NCI-H226 (cell line): ENCODE measurements around the gene PTPN14.
"Not testable (repeated sequence)": the region's sequence is repeated elsewhere in the genome, so short reads cannot be mapped to it uniquely, and the experiment has no call there.

ENCODE experiments used
- DNase-seq: peaks from one replicate; pipeline ENCODE4 v3.0.0-alpha.2; 2015

PTPN14 gene

GRCh38 chr1:214551436-214552173 lies at the start of gene PTPN14:
PTPN14 (minus strand) TSS chr1:214551602; CDS start chr1:214464803, 86,799 bp downstream.
- DNase-seq: peak; percentile 82

DNA sequence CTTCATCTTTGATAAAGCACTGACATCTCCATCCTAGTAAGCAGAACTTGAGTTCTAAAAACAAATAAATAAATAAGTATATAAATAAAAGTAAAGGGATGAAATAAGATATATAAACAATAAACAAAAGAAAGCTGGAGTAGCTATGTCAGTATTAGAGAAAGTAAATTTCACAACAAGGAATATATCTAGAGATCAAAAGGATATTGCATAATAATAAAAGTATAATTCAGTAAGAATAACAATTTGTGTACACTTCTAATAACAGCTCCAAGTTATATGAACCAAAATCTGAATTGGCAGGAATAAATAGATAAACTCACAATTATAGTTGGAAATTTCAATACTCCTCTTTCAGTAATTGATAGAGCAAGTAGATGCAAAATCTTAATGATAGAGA lies 41.8 kb upstream of the PTPN14 start:
- DNase-seq: no peak

GRCh38 chr1:214591918-214592317 lies 40.5 kb upstream of the PTPN14 start:
- not testable (repeated sequence) for DNase-seq

DNA sequence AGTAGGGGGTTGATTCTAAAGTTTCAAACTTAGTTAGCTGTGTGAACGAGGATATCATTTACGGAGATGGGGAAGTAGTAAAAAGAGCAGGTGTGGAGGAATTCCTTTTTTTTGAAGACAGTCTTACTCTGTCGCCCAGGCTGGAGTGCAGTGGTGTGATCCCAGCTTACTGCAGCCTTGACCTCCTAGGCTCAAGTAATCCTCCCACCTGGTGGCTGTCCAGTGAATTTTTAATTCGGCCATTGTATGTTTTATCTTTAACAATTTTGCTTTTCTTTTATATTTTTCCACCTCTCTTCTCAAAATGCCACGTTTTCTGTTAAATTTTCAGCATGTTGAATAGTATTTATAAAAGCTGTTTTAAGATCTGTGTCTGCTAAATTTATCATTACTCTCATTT lies 39.3 kb upstream of the PTPN14 start:
- no peak for DNase-seq

- no peak for DNase-seq
These were observed 37.7 kb upstream of the PTPN14 start for GRCh38 chr1:214588963-214589597.

- no peak for DNase-seq
These were observed 35.8 kb upstream of the PTPN14 start for GRCh38 chr1:214587165-214587564.

DNA sequence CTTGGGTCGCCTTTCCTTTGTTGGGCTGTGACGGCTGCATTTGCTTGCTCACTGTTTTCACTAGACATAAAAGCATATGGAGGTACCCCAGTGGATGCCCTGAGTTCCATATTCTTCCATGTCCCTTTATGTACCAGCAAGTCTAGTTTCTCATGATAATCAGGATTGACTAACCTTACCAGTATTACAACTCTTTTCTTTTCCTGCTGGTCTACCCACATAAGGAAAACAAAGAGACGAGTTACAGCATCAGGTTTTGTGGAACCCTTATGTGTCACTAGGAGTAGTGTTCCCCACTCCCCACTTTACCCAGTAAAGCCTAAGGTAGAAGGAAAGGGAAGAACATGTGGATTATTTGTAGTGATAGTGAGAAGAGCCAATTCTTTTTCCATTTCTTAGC lies 35.2 kb upstream of the PTPN14 start:
- DNase-seq: no peak

DNA sequence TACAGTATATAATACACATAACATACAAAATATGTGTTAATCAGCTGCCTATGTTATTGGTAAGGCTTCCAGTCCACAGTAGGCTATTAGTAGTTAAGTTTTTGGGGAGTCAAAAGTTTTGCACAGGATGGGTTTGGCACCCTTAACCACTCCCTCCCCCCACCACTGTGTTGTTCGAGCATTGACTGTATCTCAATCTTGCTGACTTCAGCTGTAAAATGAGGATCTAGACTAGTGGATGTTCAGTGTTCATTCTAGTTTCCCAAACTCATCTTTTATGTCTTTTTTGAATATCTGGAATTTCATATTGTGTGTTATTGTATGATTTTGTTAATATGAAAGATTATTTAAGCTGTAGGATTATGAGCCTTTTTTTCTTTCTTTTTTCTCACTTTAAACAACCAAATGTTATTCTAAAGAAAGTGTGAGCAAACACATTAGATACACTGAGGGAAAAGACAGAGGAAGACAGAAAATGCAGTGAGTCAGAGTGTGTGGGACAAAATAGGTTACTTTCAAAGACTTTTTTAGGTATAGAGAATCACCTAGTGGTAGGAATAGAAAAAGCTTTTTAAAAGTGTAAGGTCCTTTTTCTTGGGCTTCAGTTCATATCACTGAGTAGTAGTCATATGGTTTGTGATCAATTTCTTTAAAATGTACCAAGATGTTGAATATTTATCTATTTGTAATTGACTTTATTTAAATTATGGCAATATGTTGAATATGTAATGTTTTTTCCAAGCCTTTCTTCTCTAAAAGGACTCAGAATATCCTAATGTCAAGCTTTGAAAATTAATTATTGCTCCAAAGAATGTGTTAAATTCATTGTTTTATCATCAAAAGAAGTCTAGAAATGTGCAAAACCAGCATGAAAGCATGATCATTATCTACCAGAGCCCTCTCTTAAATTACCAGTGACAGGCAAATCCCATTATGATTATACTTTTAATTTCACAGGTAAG lies 33.7 kb upstream of the PTPN14 start:
- DNase-seq: peak; percentile 38

- DNase-seq: no peak
These were observed 32.6 kb upstream of the PTPN14 start for GRCh38 chr1:214583824-214584554.

DNA sequence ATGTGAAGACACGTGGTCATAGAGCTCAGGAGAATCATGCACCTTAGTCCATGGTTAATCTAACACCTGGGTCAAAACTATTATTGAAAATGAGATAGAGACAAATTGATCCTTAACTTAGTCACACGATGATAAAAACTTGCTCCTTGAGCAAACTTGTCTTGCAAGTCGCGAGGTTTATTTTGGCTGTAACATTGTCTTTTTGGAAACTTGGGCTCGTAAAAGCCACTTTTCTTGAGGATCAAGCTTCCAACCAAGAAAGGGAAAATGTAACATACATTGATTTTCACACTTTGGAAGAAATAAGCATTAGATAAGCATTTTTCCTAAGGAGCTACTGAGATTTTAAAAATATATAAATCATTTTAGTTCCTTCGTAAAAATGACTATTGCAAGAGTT lies 31.7 kb upstream of the PTPN14 start:
- no peak for DNase-seq

GRCh38 chr1:214582289-214582891 lies 31.0 kb upstream of the PTPN14 start:
- DNase-seq: no peak

GRCh38 chr1:214581785-214582184 lies 30.4 kb upstream of the PTPN14 start:
- peak; percentile 69 for DNase-seq

DNA sequence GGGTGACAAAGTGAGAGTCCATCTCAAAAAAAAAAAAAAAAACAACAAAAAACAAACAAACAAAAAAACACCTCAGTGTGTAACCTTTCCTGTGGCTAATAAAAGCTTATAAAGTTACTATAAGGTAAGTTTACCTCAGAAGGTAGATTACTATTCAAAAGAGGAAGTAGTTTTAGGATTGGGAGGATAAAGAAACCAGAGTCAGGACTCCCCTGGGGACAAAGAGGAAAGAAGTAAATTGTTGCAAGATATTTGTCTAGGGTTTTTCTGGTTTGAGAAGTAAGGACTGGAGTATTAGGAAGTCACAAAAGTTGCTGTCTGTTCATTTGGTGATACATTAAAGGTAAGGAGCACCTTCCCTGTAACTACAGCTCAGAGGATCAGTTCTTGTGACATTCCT lies 27.8 kb upstream of the PTPN14 start:
- DNase-seq: no peak

- not testable (repeated sequence) for DNase-seq
These were observed 24.7 kb upstream of the PTPN14 start for GRCh38 chr1:214576120-214576519.

GRCh38 chr1:214574598-214575411 lies 23.4 kb upstream of the PTPN14 start:
- no peak for DNase-seq

DNA sequence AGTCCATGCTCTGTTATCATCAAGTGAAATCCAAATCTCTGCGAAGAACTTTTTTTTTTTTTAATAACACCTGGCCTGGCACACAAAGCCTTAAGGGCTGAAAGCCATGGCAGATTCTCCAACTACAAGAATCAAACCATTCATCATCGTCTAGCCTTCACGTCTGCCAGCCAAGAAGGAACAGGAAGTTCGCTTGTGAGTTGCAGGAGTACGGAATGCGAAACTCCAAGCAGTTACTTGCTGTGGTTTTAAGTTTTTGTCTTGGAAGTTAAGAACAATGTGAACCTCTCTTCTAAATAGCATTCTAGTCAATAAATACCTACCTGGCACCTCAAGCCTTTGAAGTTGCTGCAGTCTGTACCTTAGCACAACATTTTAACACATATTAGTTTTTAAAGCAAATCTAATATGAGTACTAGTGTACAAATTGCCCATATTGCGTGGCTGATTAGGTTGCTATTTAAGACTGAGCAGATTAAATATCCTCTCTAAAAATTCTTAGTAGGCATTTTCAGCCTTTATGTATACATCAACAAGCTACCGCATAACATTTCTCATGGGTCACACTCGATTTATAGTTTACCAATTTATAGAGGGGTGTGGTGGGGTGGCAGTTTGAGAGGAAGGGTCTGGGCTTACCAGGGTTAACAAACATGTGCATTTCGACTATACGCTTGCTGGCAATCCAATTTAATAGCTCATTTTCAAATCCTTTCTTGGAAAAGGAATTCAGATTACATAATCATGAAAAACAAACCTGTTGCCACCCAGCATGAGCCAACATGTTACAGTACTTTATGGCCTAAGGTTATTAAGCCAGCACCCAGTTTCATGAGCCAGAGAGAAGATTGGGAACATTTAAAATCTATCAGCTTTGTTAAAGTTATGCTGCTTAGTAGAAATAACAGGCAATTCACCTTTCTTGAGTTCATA lies 22.2 kb upstream of the PTPN14 start:
- DNase-seq: peak; percentile 67

DNA sequence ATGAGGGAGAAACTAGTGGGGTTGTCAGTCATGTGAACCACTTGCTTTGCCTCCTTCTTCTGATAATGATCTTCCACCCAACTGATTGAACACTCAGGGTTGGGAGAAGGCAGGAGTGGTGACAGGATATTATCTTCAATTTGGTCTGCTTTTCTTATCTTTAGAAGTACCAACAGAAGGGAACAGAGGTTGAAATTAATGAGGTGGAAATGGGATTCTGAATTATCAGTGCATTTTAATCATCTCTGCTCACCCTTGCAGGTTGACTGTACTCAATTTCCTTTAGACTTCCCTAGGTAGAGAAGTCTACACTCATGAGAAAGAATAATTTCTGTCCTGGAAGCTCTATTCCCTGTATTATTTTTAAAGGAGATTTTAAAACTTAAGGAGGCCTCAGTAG lies 19.9 kb upstream of the PTPN14 start:
- DNase-seq: no peak

GRCh38 chr1:214570442-214570841 lies 19.0 kb upstream of the PTPN14 start:
- DNase-seq: peak; percentile 57

DNA sequence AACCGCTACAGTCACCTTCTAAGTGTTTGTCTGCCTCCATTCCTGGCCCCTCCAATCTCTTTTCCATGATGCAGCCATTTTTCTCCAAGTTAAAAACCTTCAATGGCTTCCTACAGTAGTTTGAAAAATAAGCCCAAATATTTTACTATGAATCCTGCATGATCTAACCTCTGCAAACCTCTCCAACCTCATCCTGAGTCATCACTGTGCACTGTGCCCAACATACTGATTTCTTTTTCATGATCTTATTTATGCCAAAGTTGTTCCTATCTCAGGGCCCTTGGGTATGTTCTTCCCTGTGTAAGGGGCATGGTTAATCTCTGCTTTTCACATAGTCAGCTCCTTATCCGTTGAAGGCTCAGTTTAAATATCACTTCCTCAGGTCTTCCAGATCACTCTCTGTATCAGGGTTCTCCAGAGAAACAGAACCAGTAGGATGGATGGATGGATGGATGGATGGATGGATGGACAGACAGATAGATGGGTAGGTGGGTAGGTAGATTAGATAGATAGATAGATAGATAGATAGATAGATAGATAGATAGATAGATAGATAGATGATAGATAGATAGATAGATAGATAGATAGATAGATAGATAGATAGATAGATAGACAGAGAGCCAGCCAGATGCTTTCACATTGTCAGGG lies 18.1 kb upstream of the PTPN14 start:
- DNase-seq: peak; percentile 44

- DNase-seq: no peak
These were observed 16.9 kb upstream of the PTPN14 start for GRCh38 chr1:214568328-214568727.
